MM.1S (cell line): ENCODE data around the gene BMPR1A.
"Not testable (repeated sequence)": the region's sequence is repeated elsewhere in the genome, so short reads cannot be mapped to it uniquely, and the experiment has no call there.

Experiments
- DNase-seq: peaks from one replicate; pipeline ENCODE4 v3.0.0-alpha.2; 2015
- H2AFZ ChIP-seq: fragments of 300-600 bp; sonication (generic); 2 replicates; pipeline ENCODE4 v1.6.0; 2016; ENCODE audit warnings: antibody characterized with exemption, low read length
- H3F3A ChIP-seq: fragments of 300-600 bp; sonication (generic); 2 replicates; pipeline ENCODE4 v1.6.1; 2016; ENCODE audit warnings: mild to moderate bottlenecking, antibody characterized with exemption, low read length, moderate library complexity, mixed read lengths; ENCODE audit not compliant: insufficient read depth
- H3K27ac ChIP-seq: fragments of 300-600 bp; sonication (generic); 2 replicates; pipeline ENCODE4 v1.5.1; 2016; ENCODE audit warnings: mild to moderate bottlenecking, low read length
- H3K27me3 ChIP-seq: fragments of 300-600 bp; sonication (generic); replicated peaks from 2 replicates; pipeline ENCODE4 v1.6.0; 2016; ENCODE audit warnings: low read length; ENCODE audit not compliant: insufficient read depth
- H3K36me3 ChIP-seq: fragments of 300-600 bp; sonication (generic); replicated peaks from 2 replicates; pipeline ENCODE4 v1.6.1; 2016; ENCODE audit warnings: mild to moderate bottlenecking, low read length, mixed read lengths; ENCODE audit not compliant: insufficient read depth
- H3K4me1 ChIP-seq: fragments of 300-600 bp; sonication (generic); 2 replicates; pipeline ENCODE4 v1.6.1; 2016; ENCODE audit warnings: low read length, mixed read lengths
- H3K4me2 ChIP-seq: fragments of 300-600 bp; sonication (generic); 2 replicates; pipeline ENCODE4 v1.6.0; 2016; ENCODE audit warnings: low read depth, low read length
- H3K4me3 ChIP-seq: fragments of 300-600 bp; sonication (generic); 2 replicates; pipeline ENCODE4 v1.5.1; 2016; ENCODE audit warnings: low read length, mixed read lengths
- H3K79me2 ChIP-seq: fragments of 300-600 bp; sonication (generic); 2 replicates; pipeline ENCODE4 v1.6.1; 2016; ENCODE audit warnings: mixed run types, low read length, mixed read lengths
- H3K9ac ChIP-seq: fragments of 300-600 bp; sonication (generic); 2 replicates; pipeline ENCODE4 v1.6.1; 2016; ENCODE audit warnings: low read length, mixed read lengths
- H3K9me2 ChIP-seq: fragments of 300-600 bp; sonication (generic); replicated peaks from 2 replicates; pipeline ENCODE4 v1.6.1; 2016; ENCODE audit warnings: mild to moderate bottlenecking, low read length, mixed read lengths; ENCODE audit not compliant: insufficient read depth
- H3K9me3 ChIP-seq: fragments of 300-600 bp; sonication (generic); replicated peaks from 2 replicates; pipeline ENCODE4 v1.6.1; 2016; ENCODE audit warnings: mild to moderate bottlenecking, low read length, mixed read lengths; ENCODE audit not compliant: insufficient read depth
- H4K20me1 ChIP-seq: fragments of 300-600 bp; sonication (generic); 2 replicates; pipeline ENCODE4 v1.6.1; 2016; ENCODE audit warnings: mild to moderate bottlenecking, low read length, moderate library complexity, mixed read lengths; ENCODE audit not compliant: insufficient read depth
- EZH2 ChIP-seq: fragments of 300-600 bp; sonication (generic); optimal IDR thresholded peaks from 2 replicates; pipeline ENCODE3; 2017; ENCODE audit warnings: low read depth, mild to moderate bottlenecking, antibody characterized with exemption, low read length, mixed read lengths
- EZH2phosphoT487 ChIP-seq: fragments of 300-600 bp; sonication (generic); IDR thresholded peaks from 2 replicates; pipeline ENCODE4 v1.6.1; 2018; ENCODE audit warnings: antibody characterized with exemption, low read length
- TF ChIP-seq, protein P1 (sequence below): fragments of 300-600 bp; sonication (generic); IDR thresholded peaks from 2 replicates; pipeline ENCODE4 v1.5.1; 2016; ENCODE audit warnings: antibody characterized with exemption, low read length, mixed read lengths

The BMPR1A gene

DNA sequence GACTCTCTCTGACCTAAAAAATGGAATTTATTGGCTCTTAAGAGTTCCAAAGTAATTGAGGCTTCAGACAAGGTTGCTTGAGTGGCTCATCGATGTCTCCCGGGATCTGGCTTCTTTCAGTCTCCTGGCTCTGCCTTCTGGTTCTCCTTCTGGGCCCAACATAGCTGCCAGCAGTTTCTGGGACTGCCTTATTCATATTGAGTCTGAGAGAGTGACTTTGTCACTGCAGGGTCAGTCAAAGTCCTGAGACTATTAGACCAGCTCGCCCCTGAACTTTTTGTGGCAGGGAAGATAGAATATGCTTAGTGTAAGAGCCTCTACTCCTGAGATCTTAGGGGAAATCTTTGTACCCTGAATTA lies 107.0 kb downstream of the BMPR1A start:
- Histone ChIP-seq H3K4me3 (no peak overlapping the region), H4K20me1 (no peaks in the 10 kb centered on the region), H3K9me3 (no peaks in the 10 kb centered on the region), H3K4me1 (no peaks in the 10 kb centered on the region), H3K36me3 (no peaks in the 10 kb centered on the region), H3K27me3 (no peaks in the 10 kb centered on the region), H3K27ac (no peak overlapping the region), H3K4me2 (no peak overlapping the region), H2AFZ (no peak overlapping the region), H3K9ac (no peak overlapping the region), H3K9me2 (no peaks in the 10 kb centered on the region), H3F3A (no peaks in the 10 kb centered on the region), H3K79me2 (no peaks in the 10 kb centered on the region)
- TF ChIP-seq, protein P1, sequence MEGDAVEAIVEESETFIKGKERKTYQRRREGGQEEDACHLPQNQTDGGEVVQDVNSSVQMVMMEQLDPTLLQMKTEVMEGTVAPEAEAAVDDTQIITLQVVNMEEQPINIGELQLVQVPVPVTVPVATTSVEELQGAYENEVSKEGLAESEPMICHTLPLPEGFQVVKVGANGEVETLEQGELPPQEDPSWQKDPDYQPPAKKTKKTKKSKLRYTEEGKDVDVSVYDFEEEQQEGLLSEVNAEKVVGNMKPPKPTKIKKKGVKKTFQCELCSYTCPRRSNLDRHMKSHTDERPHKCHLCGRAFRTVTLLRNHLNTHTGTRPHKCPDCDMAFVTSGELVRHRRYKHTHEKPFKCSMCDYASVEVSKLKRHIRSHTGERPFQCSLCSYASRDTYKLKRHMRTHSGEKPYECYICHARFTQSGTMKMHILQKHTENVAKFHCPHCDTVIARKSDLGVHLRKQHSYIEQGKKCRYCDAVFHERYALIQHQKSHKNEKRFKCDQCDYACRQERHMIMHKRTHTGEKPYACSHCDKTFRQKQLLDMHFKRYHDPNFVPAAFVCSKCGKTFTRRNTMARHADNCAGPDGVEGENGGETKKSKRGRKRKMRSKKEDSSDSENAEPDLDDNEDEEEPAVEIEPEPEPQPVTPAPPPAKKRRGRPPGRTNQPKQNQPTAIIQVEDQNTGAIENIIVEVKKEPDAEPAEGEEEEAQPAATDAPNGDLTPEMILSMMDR = no peak
- TF ChIP-seq EZH2phosphoT487 (no peak), EZH2 (no peak)
- DNase-seq = no peak

DNA sequence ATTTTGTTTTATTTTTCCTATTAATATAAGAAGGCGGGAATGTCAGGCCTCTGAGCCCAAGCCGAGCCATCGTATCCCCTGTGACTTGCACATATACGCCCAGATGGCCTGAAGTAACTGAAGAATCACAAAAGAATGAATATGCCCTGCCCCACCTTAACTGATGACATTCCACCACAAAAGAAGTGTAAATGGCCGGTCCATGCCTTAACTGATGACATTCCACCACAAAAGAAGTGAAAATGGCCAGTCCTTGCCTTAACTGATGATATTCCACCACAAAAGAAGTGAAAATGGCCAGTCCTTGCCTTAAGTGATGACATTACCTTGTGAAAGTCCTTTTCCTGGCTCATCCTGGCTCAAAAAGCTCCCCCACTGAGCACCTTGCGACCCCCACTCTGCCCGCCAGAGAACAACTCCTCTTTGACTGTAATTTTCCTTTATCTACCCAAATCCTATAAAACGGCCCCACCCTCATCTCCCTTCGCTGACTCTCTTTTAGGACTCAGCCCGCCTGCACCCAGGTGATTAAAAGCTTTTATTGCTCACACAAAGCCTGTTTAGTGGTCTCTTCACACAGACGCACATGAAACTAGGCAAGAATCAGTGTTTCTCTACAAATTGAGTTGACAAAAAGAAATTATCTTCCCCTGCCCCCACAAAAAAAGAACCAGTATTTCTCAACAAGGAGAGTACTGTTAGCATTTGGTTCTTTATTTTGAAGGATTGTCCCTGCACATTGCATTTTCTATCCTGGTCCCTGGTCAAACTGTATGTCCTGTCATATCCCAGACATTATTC lies 108.8 kb downstream of the BMPR1A start:
- H3K79me2 ChIP-seq, H3F3A ChIP-seq, H3K9ac ChIP-seq, H3K4me3 ChIP-seq, H3K27me3 ChIP-seq, H3K36me3 ChIP-seq, H3K27ac ChIP-seq, DNase-seq, H3K9me3 ChIP-seq, H2AFZ ChIP-seq, H3K9me2 ChIP-seq, H4K20me1 ChIP-seq, H3K4me1 ChIP-seq, H3K4me2 ChIP-seq: not testable (repeated sequence)

DNA sequence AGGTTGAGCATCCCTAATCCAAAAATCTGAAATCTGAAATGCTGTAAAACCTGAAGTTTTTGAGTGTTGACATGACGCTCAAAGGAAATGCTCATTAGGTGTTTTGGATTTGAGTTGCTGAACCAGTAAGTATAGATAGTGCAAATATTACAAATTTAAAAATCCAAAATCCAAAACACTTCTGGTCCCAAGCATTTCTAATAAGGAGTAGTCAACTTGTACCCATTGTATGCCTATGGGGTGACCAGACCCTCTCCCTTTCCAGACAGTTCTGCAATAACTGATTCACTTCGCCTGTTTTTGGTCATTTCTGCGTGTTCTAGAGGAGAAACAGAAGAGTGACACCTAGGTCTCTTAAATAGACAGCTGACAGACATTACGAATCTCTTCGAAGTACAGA lies 110.7 kb downstream of the BMPR1A start:
- DNase-seq = no peak
- H3K9me3 ChIP-seq = no peaks in the 10 kb centered on the region
- TF ChIP-seq EZH2 (no peak), EZH2phosphoT487 (no peak)
- TF ChIP-seq, protein P1 = no peak
- H3K27ac ChIP-seq = no peak overlapping the region
- no peak overlapping the region for H3K4me2 ChIP-seq
- no peak overlapping the region for H3K9ac ChIP-seq
- no peaks in the 10 kb centered on the region for H3K9me2 ChIP-seq
- no peak overlapping the region for H2AFZ ChIP-seq
- H3K4me3 ChIP-seq = no peak overlapping the region
- H3K4me1 ChIP-seq = no peaks in the 10 kb centered on the region
- H3K79me2 ChIP-seq = no peaks in the 10 kb centered on the region
- no peaks in the 10 kb centered on the region for H3K27me3 ChIP-seq
- no peaks in the 10 kb centered on the region for H4K20me1 ChIP-seq
- H3K36me3 ChIP-seq = no peaks in the 10 kb centered on the region
- H3F3A ChIP-seq = no peaks in the 10 kb centered on the region

DNA sequence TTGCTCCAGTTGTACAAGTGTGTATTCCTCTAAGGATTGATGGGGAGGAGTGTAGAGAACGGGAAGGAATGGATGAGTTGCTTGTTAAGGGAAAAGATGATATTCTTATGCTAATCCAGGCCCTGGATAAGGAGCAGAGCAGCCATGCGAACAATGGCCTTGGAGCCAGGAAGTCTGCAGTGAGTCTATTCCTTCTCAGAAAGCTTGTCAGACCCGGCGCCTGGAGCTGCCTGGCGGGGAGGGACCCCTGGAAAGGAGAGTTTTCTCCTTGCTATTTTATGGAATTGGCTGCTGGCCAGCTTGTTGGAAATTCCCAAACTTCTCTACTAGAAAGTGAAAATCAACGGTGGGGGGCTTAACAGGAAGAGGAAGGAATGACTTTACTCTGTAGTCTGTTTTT lies 111.9 kb downstream of the BMPR1A start:
- H3K4me3 ChIP-seq = no peak overlapping the region

More for the DNA sequence above, 111.9 kb downstream of the BMPR1A start:
- Histone ChIP-seq H3K4me1 (no peaks in the 10 kb centered on the region), H4K20me1 (no peaks in the 10 kb centered on the region), H3K9me2 (no peaks in the 10 kb centered on the region), H3K79me2 (no peaks in the 10 kb centered on the region), H3K27me3 (no peaks in the 10 kb centered on the region), H3K27ac (no peak overlapping the region), H3K9me3 (no peaks in the 10 kb centered on the region), H3K4me2 (no peak overlapping the region), H3F3A (no peaks in the 10 kb centered on the region), H3K36me3 (no peaks in the 10 kb centered on the region), H3K9ac (no peak overlapping the region), H2AFZ (no peak overlapping the region)
- TF ChIP-seq EZH2 (no peak), EZH2phosphoT487 (no peak)
- TF ChIP-seq, protein P1 = no peak
- DNase-seq = no peak
